ENCODE measurements around the gene RNASE13. TPM values are rescaled to one million over a fixed set of nuclear protein-coding genes. Genes with fewer than 3 reads are reported as not detected.
A peak's percentile ranks its signal among the peaks of the same experiment; 100 is the strongest.

Gene RNASE13
- total and polyA plus RNA-seq, 8 donors: 0.13 TPM; not detected in 7

GRCh38 chr14:21040370-21040925 is 5.8 kb upstream of the RNASE13 start:
- H3K27ac ChIP-seq: no peak overlapping the region
- peaks cover 24 to 31% of the 10 kb centered on the region in 2 donors for H3K4me1 ChIP-seq

GRCh38 chr14:21039585-21040369 is 5.2 kb upstream of the RNASE13 start:
- no peaks in the 10 kb centered on the region for H3K36me3 ChIP-seq
- TF ChIP-seq CTCF (IDR thresholded peaks at IDR 0.05): peak; percentile 42 to 46
- peaks cover 0 to 5% of the 10 kb centered on the region in 2 donors for H3K27me3 ChIP-seq
- peaks cover 24 to 31% of the 10 kb centered on the region in 2 donors for H3K4me1 ChIP-seq
- peak overlapping the region; percentile 60 to 69 for H3K27ac ChIP-seq
- DNase-seq (peak in 2 of 4 donors; percentile 59 to 81), ATAC-seq (peak; percentile 71)
- intact Hi-C loops (cut with DNase I): loop anchor here in 1 of 2 donors (2.0 kb wide), 1 partner anchor 25 kb away; no protein-coding TSS in a partner anchor
- no peaks in the 10 kb centered on the region for H3K9me3 ChIP-seq
- no peak overlapping the region for H3K4me3 ChIP-seq

More at GRCh38 chr14:21040370-21040925, 5.8 kb upstream of the RNASE13 start:
- no peak for DNase-seq
- intact Hi-C loops (cut with DNase I): loop anchor here in 1 of 2 donors (2.0 kb wide), 1 partner anchor 26 kb away; no protein-coding TSS in a partner anchor
- TF ChIP-seq CTCF (IDR thresholded peaks at IDR 0.05): peak in 1 of 2 donors; percentile 6
- no peak for ATAC-seq
- Histone ChIP-seq H3K9me3 (no peaks in the 10 kb centered on the region), H3K36me3 (no peaks in the 10 kb centered on the region), H3K27me3 (peaks cover 0 to 5% of the 10 kb centered on the region in 2 donors), H3K4me3 (no peak overlapping the region)

- intact Hi-C loops (cut with DNase I): no loop called here
- no peak overlapping the region for H3K4me3 ChIP-seq
These were observed 4.1 kb upstream of the RNASE13 start for GRCh38 chr14:21038441-21039422.

GRCh38 chr14:21037156-21037555 is 2.5 kb upstream of the RNASE13 start:
- Histone ChIP-seq H3K4me3 (no peak overlapping the region), H3K4me1 (peaks cover 14 to 24% of the 10 kb centered on the region in 2 donors), H3K27me3 (no peaks in the 10 kb centered on the region), H3K9me3 (no peaks in the 10 kb centered on the region), H3K27ac (no peak overlapping the region), H3K36me3 (no peaks in the 10 kb centered on the region)
- ATAC-seq (no peak), DNase-seq (no peak)
- TF ChIP-seq CTCF (IDR thresholded peaks at IDR 0.05): no peak
- intact Hi-C loops (cut with DNase I): no loop called here

More at GRCh38 chr14:21038441-21039422, 4.1 kb upstream of the RNASE13 start:
- no peaks in the 10 kb centered on the region for H3K9me3 ChIP-seq
- peak overlapping the region; percentile 60 to 69 for H3K27ac ChIP-seq
- H3K36me3 ChIP-seq: no peaks in the 10 kb centered on the region
- peaks cover 19 to 25% of the 10 kb centered on the region in 2 donors for H3K4me1 ChIP-seq
- peak; percentile 89 for ATAC-seq
- TF ChIP-seq CTCF (IDR thresholded peaks at IDR 0.05): no peak
- DNase-seq: peak; percentile 59 to 95 (median 81)
- H3K27me3 ChIP-seq: peaks cover 0 to 5% of the 10 kb centered on the region in 2 donors

All from left lung (tissue), 10 donors.